Measurements from ENCODE around the gene STAT3.

The STAT3 gene

GRCh38 chr17:42279776-42280630 lies 108.2 kb downstream of the STAT3 start:
- no peak for TF ChIP-seq ZFX (IDR thresholded peaks at IDR 0.05; ENCODE audit: borderline replicate concordance)
- no peak for TF ChIP-seq CTCF (IDR thresholded peaks at IDR 0.05)

GRCh38 chr17:42277342-42277712 lies 110.9 kb downstream of the STAT3 start:
- no peak for TF ChIP-seq CTCF (IDR thresholded peaks at IDR 0.05)
- no peak for TF ChIP-seq ZFX (IDR thresholded peaks at IDR 0.05; ENCODE audit: borderline replicate concordance)
- no peak overlapping the region for H3K27ac ChIP-seq

More at GRCh38 chr17:42279776-42280630, 108.2 kb downstream of the STAT3 start:
- no peak overlapping the region for H3K27ac ChIP-seq

- no peak for TF ChIP-seq ZFX (IDR thresholded peaks at IDR 0.05; ENCODE audit: borderline replicate concordance)
- TF ChIP-seq CTCF (IDR thresholded peaks at IDR 0.05) = no peak
- H3K27ac ChIP-seq = peak overlapping the region; percentile 64
Measured at GRCh38 chr17:42276609-42277341, 111.5 kb downstream of the STAT3 start.

GRCh38 chr17:42276359-42276608 lies 112.0 kb downstream of the STAT3 start, which contains the start of gene STAT5B:
TSS of gene STAT5B (minus strand) at chr17:42276391. CDS start at chr17:42232127, 44,264 bp downstream.
- H3K27ac ChIP-seq = peak within 1 kb of the TSS; percentile 64
- TF ChIP-seq ZFX (IDR thresholded peaks at IDR 0.05; ENCODE audit: borderline replicate concordance) (no peak), CTCF (IDR thresholded peaks at IDR 0.05) (no peak)

- no peak for TF ChIP-seq ZFX (IDR thresholded peaks at IDR 0.05; ENCODE audit: borderline replicate concordance)
- TF ChIP-seq CTCF (IDR thresholded peaks at IDR 0.05) = no peak
- peak overlapping the region; percentile 64 for H3K27ac ChIP-seq
Measured at GRCh38 chr17:42275527-42276358, 112.5 kb downstream of the STAT3 start.

GRCh38 chr17:42274812-42275526 lies 113.3 kb downstream of the STAT3 start:
- H3K27ac ChIP-seq = peak overlapping the region; percentile 64; the same call in 1 of the 2 replicates
- TF ChIP-seq ZFX (IDR thresholded peaks at IDR 0.05; ENCODE audit: borderline replicate concordance) = no peak
- TF ChIP-seq CTCF (IDR thresholded peaks at IDR 0.05) = no peak

All from 22Rv1 (cell line).